ENCODE results near the gene TUBG1. TPM values are rescaled to one million over a fixed set of nuclear protein-coding genes. Genes with fewer than 3 reads are reported as not detected.

TUBG1 gene
- total and polyA plus RNA-seq, 2 of the 8 experiments (the other 6 are each of a cell fraction or from before 2014, with no cell fraction given) = 109 to 208 TPM

DNA sequence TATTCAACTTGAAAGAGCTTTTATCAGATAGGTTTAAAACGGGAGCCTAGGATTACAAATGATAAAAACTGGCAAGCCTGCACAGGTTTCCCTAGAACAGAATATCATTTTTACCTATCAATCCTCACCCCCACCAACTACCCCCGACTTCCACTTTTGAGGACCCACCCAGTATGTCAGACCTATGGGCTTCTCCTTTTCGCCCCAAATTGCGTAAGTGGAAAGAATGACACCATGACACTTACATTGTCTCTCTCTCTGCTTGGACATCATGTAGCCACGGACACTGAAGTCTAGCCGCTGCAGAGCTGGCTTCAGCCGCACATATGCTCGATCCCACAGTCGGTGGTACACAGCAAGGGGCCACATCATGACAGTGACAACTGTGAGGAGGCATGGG, 24.6 kb upstream of the TUBG1 start:
- no peak for FAIRE-seq
- H3K4me1 ChIP-seq (replicated peaks in 1 of 4; ENCODE audit: control insufficient read depth in 3 of 4, insufficient read depth in 4 of 4, low read length in 3 of 4) = no peaks in the 10 kb centered on the region
- no peak overlapping the region for H3K18ac ChIP-seq (ENCODE audit: extremely low read depth, low read length)
- H4K5ac ChIP-seq (ENCODE audit: insufficient read length, low read depth, low read length) = no peak overlapping the region
- H3K27me3 ChIP-seq (replicated peaks in 1 of 4; ENCODE audit: control insufficient read depth in 3 of 4, extremely low read depth in 1 of 4, insufficient read depth in 3 of 4, low read length in 3 of 4) = no peaks in the 10 kb centered on the region
- no peak overlapping the region for H3K4ac ChIP-seq (replicated peaks; ENCODE audit: insufficient read length, low read depth, low read length)
- H2BK5ac ChIP-seq (ENCODE audit: low read depth, low read length) = no peak overlapping the region
- H3K9me3 ChIP-seq (ENCODE audit: insufficient read depth in 2 of 2, low read depth in 1 of 2, low read length in 1 of 2) = no peaks in the 10 kb centered on the region
- no peaks in the 10 kb centered on the region for H3K79me2 ChIP-seq (ENCODE audit: control insufficient read depth in 1 of 2, insufficient read depth in 2 of 2, low read length in 2 of 2)
- no peak overlapping the region for H2BK12ac ChIP-seq (ENCODE audit: low read depth, low read length)
- H4K20me1 ChIP-seq (replicated peaks in 1 of 2; ENCODE audit: control insufficient read depth in 1 of 2, insufficient read depth in 2 of 2, low read length in 2 of 2) = peaks cover 0 to 2% of the 10 kb centered on the region in 2 experiments
- POLR2A ChIA-PET (ENCODE audit: partially characterized antibody) = no interaction called here
- no peak overlapping the region for H2BK120ac ChIP-seq (replicated peaks; ENCODE audit: low read depth, low read length)
- no peak overlapping the region for H3K27ac ChIP-seq (ENCODE audit: low read depth, low read length)
- H2AK5ac ChIP-seq (ENCODE audit: low read depth, low read length) = no peak overlapping the region
- H3K23me2 ChIP-seq (ENCODE audit: low read depth, low read length) = no peaks in the 10 kb centered on the region
- H3K23ac ChIP-seq (ENCODE audit: insufficient read length) = no peak overlapping the region
- no peak overlapping the region for H4K91ac ChIP-seq (replicated peaks; ENCODE audit: insufficient read length, low read length)
- no peak overlapping the region for H3K9ac ChIP-seq (replicated peaks in 1 of 4; ENCODE audit: extremely low read depth in 1 of 4, low read depth in 3 of 4, low read length in 3 of 4)
- peaks cover 14 to 55% (median 33%) of the 10 kb centered on the region in 4 experiments for H3K36me3 ChIP-seq (ENCODE audit: control insufficient read depth in 2 of 4, insufficient read depth in 4 of 4, low read length in 3 of 4)
- H3K4me2 ChIP-seq (ENCODE audit: insufficient read depth in 1 of 2, low read depth in 2 of 2, low read length in 2 of 2) = no peak overlapping the region
- H3K14ac ChIP-seq (ENCODE audit: insufficient read length) = no peak overlapping the region
- DNase-seq (ENCODE audit: low read depth in 1 of 2, low spot score in 2 of 2) = no peak
- no peaks in the 10 kb centered on the region for H3K79me1 ChIP-seq (ENCODE audit: low read depth, low read length)
- CTCF ChIA-PET (ENCODE audit: partially characterized antibody) = interaction anchor here (1.9 kb wide), 1 partner anchor 23 kb away, joined by 4 read pairs; no protein-coding TSS in a partner anchor
- 82% methylated on average over 9 of the region's 9 CpGs; no CpG with 5 or more reads in 1 of the 2 experiments for WGBS, 2 experiments (ENCODE audit: extremely low coverage in 1 of 2, insufficient coverage in 1 of 2, insufficient read length in 1 of 2, insufficient replicate concordance in 2 of 2, low coverage in 1 of 2, low lambda C conversion rate in 2 of 2, missing lambda C conversion rate in 1 of 2)
- H2BK15ac ChIP-seq (ENCODE audit: low read length) = no peak overlapping the region
- no peak overlapping the region for H2AFZ ChIP-seq (ENCODE audit: low read length)
- no peak overlapping the region for H3K4me3 ChIP-seq (ENCODE audit: extremely low read depth in 1 of 4, insufficient read depth in 2 of 4, low read depth in 3 of 4, low read length in 4 of 4)
- no peak overlapping the region for H3K56ac ChIP-seq (replicated peaks; ENCODE audit: insufficient read length, low read depth, low read length)
- no peak overlapping the region for H4K8ac ChIP-seq (ENCODE audit: extremely low read depth, insufficient read depth, low read length)
- H2BK20ac ChIP-seq (ENCODE audit: low read length) = no peak overlapping the region
- TF ChIP-seq BACH1 (IDR thresholded peaks at IDR 0.05; ENCODE audit: low read length) (no peak), CTBP2 (IDR thresholded peaks at IDR 0.05; ENCODE audit: borderline replicate concordance, insufficient read depth, insufficient read length, low read length) (no peak), POLR2AphosphoS5 (IDR thresholded peaks at IDR 0.05; ENCODE audit: low read depth, low read length) (no peak), EGR1 (IDR thresholded peaks at IDR 0.05; ENCODE audit: borderline replicate concordance, low read depth, low read length) (no peak), NANOG (IDR thresholded peaks at IDR 0.05; ENCODE audit: insufficient read depth, low read depth, low read length, poor library complexity, severe bottlenecking) (no peak), RBBP5 (IDR thresholded peaks at IDR 0.05; ENCODE audit: borderline replicate concordance, low read depth, low read length) (no peak), EP300 (IDR thresholded peaks at IDR 0.05; ENCODE audit: borderline replicate concordance in 1 of 2, low read depth in 2 of 2, low read length in 2 of 2) (no peak), CBX5 (IDR thresholded peaks at IDR 0.05; ENCODE audit: low read depth, low read length) (no peak), SP1 (IDR thresholded peaks at IDR 0.05; ENCODE audit: low read depth, low read length) (no peak), KDM1A (IDR thresholded peaks at IDR 0.05; ENCODE audit: borderline replicate concordance, low read length) (no peak), MAFK (IDR thresholded peaks at IDR 0.05; ENCODE audit: low read depth, low read length) (no peak), ZNF274 (IDR thresholded peaks at IDR 0.05; ENCODE audit: borderline replicate concordance, extremely low read depth, low read length) (no peak), SIRT6 (IDR thresholded peaks at IDR 0.05; ENCODE audit: low read length) (no peak)
- TF ChIP-seq, protein P1, sequence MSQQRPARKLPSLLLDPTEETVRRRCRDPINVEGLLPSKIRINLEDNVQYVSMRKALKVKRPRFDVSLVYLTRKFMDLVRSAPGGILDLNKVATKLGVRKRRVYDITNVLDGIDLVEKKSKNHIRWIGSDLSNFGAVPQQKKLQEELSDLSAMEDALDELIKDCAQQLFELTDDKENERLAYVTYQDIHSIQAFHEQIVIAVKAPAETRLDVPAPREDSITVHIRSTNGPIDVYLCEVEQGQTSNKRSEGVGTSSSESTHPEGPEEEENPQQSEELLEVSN (IDR thresholded peaks at IDR 0.05) = no peak

Data from H1 (cell line).